MM.1S (cell line): ENCODE measurements around the gene SPINT2.

Source experiments
- DNase-seq: peaks from one replicate; pipeline ENCODE4 v3.0.0-alpha.2; 2015
- H2AFZ ChIP-seq: fragments of 300-600 bp; sonication (generic); 2 replicates; pipeline ENCODE4 v1.6.0; 2016; ENCODE audit warnings: antibody characterized with exemption, low read length
- H3F3A ChIP-seq: fragments of 300-600 bp; sonication (generic); 2 replicates; pipeline ENCODE4 v1.6.1; 2016; ENCODE audit warnings: mild to moderate bottlenecking, antibody characterized with exemption, low read length, moderate library complexity, mixed read lengths; ENCODE audit not compliant: insufficient read depth
- H3K27ac ChIP-seq: fragments of 300-600 bp; sonication (generic); 2 replicates; pipeline ENCODE4 v1.5.1; 2016; ENCODE audit warnings: mild to moderate bottlenecking, low read length
- H3K27me3 ChIP-seq: fragments of 300-600 bp; sonication (generic); replicated peaks from 2 replicates; pipeline ENCODE4 v1.6.0; 2016; ENCODE audit warnings: low read length; ENCODE audit not compliant: insufficient read depth
- H3K36me3 ChIP-seq: fragments of 300-600 bp; sonication (generic); replicated peaks from 2 replicates; pipeline ENCODE4 v1.6.1; 2016; ENCODE audit warnings: mild to moderate bottlenecking, low read length, mixed read lengths; ENCODE audit not compliant: insufficient read depth
- H3K4me1 ChIP-seq: fragments of 300-600 bp; sonication (generic); 2 replicates; pipeline ENCODE4 v1.6.1; 2016; ENCODE audit warnings: low read length, mixed read lengths
- H3K4me2 ChIP-seq: fragments of 300-600 bp; sonication (generic); 2 replicates; pipeline ENCODE4 v1.6.0; 2016; ENCODE audit warnings: low read depth, low read length
- H3K4me3 ChIP-seq: fragments of 300-600 bp; sonication (generic); 2 replicates; pipeline ENCODE4 v1.5.1; 2016; ENCODE audit warnings: low read length, mixed read lengths
- H3K79me2 ChIP-seq: fragments of 300-600 bp; sonication (generic); 2 replicates; pipeline ENCODE4 v1.6.1; 2016; ENCODE audit warnings: mixed run types, low read length, mixed read lengths
- H3K9ac ChIP-seq: fragments of 300-600 bp; sonication (generic); 2 replicates; pipeline ENCODE4 v1.6.1; 2016; ENCODE audit warnings: low read length, mixed read lengths
- H3K9me2 ChIP-seq: fragments of 300-600 bp; sonication (generic); replicated peaks from 2 replicates; pipeline ENCODE4 v1.6.1; 2016; ENCODE audit warnings: mild to moderate bottlenecking, low read length, mixed read lengths; ENCODE audit not compliant: insufficient read depth
- H3K9me3 ChIP-seq: fragments of 300-600 bp; sonication (generic); replicated peaks from 2 replicates; pipeline ENCODE4 v1.6.1; 2016; ENCODE audit warnings: mild to moderate bottlenecking, low read length, mixed read lengths; ENCODE audit not compliant: insufficient read depth
- H4K20me1 ChIP-seq: fragments of 300-600 bp; sonication (generic); 2 replicates; pipeline ENCODE4 v1.6.1; 2016; ENCODE audit warnings: mild to moderate bottlenecking, low read length, moderate library complexity, mixed read lengths; ENCODE audit not compliant: insufficient read depth
- EZH2 ChIP-seq: fragments of 300-600 bp; sonication (generic); optimal IDR thresholded peaks from 2 replicates; pipeline ENCODE3; 2017; ENCODE audit warnings: low read depth, mild to moderate bottlenecking, antibody characterized with exemption, low read length, mixed read lengths
- EZH2phosphoT487 ChIP-seq: fragments of 300-600 bp; sonication (generic); IDR thresholded peaks from 2 replicates; pipeline ENCODE4 v1.6.1; 2018; ENCODE audit warnings: antibody characterized with exemption, low read length
- TF ChIP-seq, protein P1 (sequence below): fragments of 300-600 bp; sonication (generic); IDR thresholded peaks from 2 replicates; pipeline ENCODE4 v1.5.1; 2016; ENCODE audit warnings: antibody characterized with exemption, low read length, mixed read lengths

Gene SPINT2

DNA sequence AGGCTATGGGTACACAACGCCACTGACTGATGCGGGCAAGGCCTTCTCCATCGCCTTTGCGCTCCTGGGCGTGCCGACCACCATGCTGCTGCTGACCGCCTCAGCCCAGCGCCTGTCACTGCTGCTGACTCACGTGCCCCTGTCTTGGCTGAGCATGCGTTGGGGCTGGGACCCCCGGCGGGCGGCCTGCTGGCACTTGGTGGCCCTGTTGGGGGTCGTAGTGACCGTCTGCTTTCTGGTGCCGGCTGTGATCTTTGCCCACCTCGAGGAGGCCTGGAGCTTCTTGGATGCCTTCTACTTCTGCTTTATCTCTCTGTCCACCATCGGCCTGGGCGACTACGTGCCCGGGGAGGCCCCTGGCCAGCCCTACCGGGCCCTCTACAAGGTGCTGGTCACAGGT, 62.2 kb downstream of the SPINT2 start:
- no peak for TF ChIP-seq EZH2
- TF ChIP-seq, protein P1, sequence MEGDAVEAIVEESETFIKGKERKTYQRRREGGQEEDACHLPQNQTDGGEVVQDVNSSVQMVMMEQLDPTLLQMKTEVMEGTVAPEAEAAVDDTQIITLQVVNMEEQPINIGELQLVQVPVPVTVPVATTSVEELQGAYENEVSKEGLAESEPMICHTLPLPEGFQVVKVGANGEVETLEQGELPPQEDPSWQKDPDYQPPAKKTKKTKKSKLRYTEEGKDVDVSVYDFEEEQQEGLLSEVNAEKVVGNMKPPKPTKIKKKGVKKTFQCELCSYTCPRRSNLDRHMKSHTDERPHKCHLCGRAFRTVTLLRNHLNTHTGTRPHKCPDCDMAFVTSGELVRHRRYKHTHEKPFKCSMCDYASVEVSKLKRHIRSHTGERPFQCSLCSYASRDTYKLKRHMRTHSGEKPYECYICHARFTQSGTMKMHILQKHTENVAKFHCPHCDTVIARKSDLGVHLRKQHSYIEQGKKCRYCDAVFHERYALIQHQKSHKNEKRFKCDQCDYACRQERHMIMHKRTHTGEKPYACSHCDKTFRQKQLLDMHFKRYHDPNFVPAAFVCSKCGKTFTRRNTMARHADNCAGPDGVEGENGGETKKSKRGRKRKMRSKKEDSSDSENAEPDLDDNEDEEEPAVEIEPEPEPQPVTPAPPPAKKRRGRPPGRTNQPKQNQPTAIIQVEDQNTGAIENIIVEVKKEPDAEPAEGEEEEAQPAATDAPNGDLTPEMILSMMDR: no peak
- Histone ChIP-seq H3K36me3 (no peaks in the 10 kb centered on the region), H3K4me3 (no peak overlapping the region), H2AFZ (no peak overlapping the region), H3K9me2 (no peaks in the 10 kb centered on the region), H3F3A (no peaks in the 10 kb centered on the region), H3K9me3 (no peaks in the 10 kb centered on the region), H3K27ac (no peak overlapping the region), H3K4me1 (no peaks in the 10 kb centered on the region), H3K27me3 (peaks cover 12% of the 10 kb centered on the region; the same call in 1 of the 2 replicates), H3K79me2 (no peaks in the 10 kb centered on the region), H3K9ac (no peak overlapping the region), H3K4me2 (no peak overlapping the region), H4K20me1 (no peaks in the 10 kb centered on the region)
- no peak for DNase-seq

DNA sequence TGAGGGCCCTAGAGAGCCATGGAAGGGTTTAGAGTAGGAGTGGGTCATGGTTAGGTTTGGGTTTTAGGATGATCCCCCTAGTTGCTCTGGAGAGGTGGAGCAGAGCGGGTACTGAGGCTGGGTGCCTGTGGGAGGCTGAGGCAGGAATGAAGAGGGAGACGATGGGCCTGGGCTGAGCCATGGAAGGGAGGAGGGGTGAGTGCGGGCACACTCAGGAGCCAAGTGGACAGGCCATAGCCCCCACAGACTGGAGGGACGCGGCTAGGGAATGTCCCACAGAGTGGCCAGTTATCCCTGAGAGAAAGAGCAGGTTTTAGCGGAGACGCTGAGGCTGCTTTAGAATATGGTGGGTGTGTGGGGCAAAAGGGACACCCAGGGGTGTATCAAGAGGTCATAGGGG, 65.3 kb downstream of the SPINT2 start:
- peaks cover 10% of the 10 kb centered on the region; the same call in 1 of the 2 replicates for H3K27me3 ChIP-seq
- no peaks in the 10 kb centered on the region for H3K9me2 ChIP-seq
- no peaks in the 10 kb centered on the region for H3K9me3 ChIP-seq
- H3K79me2 ChIP-seq: no peaks in the 10 kb centered on the region
- TF ChIP-seq EZH2: no peak
- TF ChIP-seq, protein P1: no peak
- no peak for TF ChIP-seq EZH2phosphoT487
- H3K27ac ChIP-seq: no peak overlapping the region
- no peak overlapping the region for H3K4me3 ChIP-seq
- H3K4me2 ChIP-seq: no peak overlapping the region
- H4K20me1 ChIP-seq: no peaks in the 10 kb centered on the region
- no peaks in the 10 kb centered on the region for H3F3A ChIP-seq
- no peaks in the 10 kb centered on the region for H3K4me1 ChIP-seq
- H3K9ac ChIP-seq: no peak overlapping the region
- H3K36me3 ChIP-seq: no peaks in the 10 kb centered on the region
- no peak for DNase-seq
- H2AFZ ChIP-seq: no peak overlapping the region

DNA sequence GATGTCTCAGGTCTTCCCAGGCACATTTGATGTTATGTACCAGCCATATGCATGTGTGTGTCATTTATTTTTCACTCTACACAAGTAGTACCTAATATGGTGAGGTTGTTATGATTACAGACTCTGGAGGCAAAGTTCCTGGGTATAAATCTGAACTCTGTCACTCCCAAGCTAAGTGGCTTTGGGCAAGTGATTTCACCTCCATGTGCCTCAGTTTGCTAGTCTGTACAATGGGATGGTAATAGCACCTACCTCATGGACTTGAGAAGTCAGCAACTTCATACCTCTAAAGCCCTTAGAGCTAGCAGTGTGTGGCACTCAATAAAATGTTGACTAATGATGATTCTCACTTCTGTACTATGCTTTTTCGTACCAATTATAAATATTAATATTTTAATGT, 67.4 kb downstream of the SPINT2 start:
- no peak for DNase-seq
- Histone ChIP-seq H3K4me1 (no peaks in the 10 kb centered on the region), H2AFZ (no peak overlapping the region), H3K27me3 (peaks cover 10% of the 10 kb centered on the region; the same call in 1 of the 2 replicates), H3K9me2 (no peaks in the 10 kb centered on the region), H4K20me1 (no peaks in the 10 kb centered on the region), H3K36me3 (no peaks in the 10 kb centered on the region), H3K9ac (no peak overlapping the region), H3K27ac (no peak overlapping the region), H3K4me3 (no peak overlapping the region), H3K4me2 (no peak overlapping the region), H3K9me3 (no peaks in the 10 kb centered on the region), H3K79me2 (no peaks in the 10 kb centered on the region), H3F3A (peaks cover 9% of the 10 kb centered on the region)
- TF ChIP-seq, protein P1: no peak
- no peak for TF ChIP-seq EZH2
